NCI-H524 treated with DMSO at 0.1 percent for 48 hours (cell line): ENCODE results near the gene CPT1C.

Experiments used
- DNase-seq: peaks from one replicate; lab custom pipeline; 2025; lab: John Stamatoyannopoulos, UW

The CPT1C gene

DNA sequence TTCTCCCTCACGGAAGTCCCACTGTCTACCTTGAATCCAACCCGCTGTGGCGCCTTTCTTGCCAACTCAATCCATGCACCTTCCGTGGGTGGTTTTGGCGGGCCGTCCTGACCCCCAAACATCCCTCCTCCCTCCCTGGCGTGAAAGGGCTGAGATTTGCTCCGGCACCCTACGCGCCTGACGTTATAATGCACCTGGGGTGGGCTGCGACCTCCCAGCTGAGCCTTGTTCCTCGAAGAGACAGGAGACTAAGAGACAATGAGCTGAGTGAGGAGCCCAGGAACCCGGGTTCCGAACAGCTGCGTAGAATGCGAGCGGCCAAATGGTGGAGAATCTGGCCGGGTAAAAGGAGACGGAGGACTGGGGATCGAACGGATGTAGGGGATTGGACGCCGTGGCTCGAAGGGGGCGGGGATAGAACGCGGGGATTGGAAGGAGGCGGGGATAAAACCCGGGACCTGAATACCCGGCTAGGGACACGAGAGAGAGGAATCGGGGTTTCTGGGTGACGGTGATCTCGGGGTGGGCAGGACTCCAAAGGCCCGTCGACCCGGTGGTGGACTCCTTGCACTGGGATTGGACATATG is at the start of gene CPT1C:
TSS of gene CPT1C (plus strand) at position 461 of the 587 bp plus-strand sequence. CDS start 1,137 bp downstream, outside the sequence.
- peak; percentile 63 for DNase-seq

GRCh38 chr19:49641688-49642491 is 49.0 kb upstream of the CPT1C start, which contains the start of gene SCAF1:
Gene SCAF1, plus strand, starts transcription at chr19:49642209. Its CDS starts 2,818 bp downstream, at chr19:49645027.
- DNase-seq = peak; percentile 96

GRCh38 chr19:49642492-49643035 is 48.4 kb upstream of the CPT1C start:
- DNase-seq = no peak

DNA sequence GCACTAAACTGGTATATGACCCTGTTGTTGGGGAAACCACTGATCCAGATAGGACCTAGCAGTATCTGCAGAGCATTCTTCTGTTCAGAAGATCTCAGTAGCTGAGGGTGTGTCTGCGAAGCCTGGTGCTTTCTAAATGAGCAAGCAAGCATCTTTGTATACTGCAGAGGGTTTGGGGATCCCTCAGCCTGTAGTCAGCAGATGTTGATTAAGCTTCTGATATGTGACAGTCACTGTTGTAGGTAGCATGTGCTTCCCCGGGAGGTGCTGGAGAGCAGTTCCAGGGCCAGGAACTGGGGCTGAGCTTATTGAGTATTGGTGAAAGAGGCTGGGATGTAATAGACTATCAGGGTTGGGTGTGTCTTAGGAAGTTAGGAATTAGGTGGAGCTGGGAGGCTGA is 47.5 kb upstream of the CPT1C start:
- DNase-seq = no peak

DNA sequence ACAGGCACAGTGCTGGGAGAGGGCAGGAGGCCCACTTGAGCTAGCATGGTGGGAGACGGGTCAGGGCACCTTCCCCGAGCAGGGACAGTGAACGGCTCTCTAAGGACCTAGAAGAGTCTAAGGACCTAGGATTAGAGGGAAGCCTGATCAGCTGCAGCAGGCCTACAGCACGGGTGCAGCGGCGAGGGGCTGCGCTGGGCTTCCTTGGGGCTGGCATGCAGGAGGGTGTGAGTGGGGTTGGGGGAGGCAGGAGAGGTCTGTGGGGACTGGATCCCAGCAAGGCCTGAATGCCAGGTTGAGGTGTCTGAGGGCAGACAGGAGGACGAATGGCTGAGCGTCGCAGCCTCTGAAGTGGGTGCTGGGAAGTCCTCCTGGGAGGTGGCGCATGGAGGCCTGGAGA is 45.3 kb upstream of the CPT1C start:
- no peak for DNase-seq

DNA sequence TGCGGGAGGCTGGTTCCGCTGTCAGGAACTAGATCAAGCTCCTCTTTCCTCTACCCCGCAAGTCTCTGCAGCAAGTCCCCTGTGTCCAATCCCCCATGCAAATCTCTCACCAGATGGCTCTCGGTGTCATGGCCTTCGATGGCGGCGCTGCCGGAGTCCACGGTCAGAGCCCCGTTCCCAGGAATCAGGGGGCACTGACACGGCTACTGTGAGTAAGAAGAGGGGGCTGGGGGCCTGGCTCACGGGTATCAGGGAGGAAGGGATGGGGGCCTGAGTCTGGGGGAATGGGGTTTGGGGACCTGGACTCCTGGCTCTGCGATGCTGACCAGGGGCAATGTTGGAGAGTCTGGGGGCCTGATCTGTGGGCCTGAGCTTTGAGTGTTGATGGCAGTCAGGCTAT is 44.9 kb upstream of the CPT1C start:
- no peak for DNase-seq

GRCh38 chr19:49646586-49646985 is 44.3 kb upstream of the CPT1C start:
- DNase-seq = no peak

- no peak for DNase-seq
Measured at GRCh38 chr19:49651029-49651819, 39.7 kb upstream of the CPT1C start.

GRCh38 chr19:49651820-49652550 is 38.9 kb upstream of the CPT1C start:
- no peak for DNase-seq

DNA sequence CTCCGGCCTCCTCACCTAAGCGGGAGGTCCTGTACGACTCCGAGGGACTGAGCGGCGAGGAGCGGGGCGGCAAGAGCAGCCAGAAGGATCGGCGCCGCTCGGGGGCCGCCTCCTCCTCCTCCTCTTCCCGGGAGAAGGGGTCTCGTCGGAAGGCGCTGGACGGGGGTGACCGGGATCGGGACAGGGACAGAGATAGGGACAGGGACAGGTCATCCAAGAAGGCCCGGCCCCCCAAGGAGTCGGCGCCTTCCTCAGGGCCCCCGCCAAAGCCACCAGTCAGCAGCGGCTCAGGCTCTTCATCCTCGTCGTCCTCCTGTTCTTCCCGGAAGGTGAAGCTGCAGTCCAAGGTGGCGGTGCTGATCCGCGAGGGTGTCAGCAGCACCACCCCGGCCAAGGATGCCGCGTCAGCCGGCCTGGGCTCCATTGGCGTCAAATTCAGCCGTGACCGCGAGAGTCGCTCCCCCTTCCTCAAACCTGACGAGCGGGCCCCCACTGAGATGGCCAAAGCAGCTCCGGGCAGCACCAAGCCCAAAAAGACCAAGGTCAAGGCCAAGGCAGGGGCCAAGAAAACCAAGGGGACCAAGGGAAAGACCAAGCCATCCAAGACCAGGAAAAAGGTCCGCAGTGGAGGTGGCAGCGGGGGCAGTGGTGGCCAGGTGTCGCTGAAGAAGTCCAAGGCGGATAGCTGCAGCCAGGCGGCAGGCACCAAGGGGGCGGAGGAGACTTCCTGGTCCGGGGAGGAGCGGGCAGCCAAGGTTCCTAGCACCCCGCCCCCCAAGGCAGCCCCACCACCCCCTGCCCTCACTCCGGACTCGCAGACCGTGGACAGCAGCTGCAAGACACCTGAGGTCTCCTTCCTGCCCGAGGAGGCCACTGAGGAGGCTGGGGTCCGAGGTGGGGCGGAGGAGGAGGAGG is 38.1 kb upstream of the CPT1C start:
- no peak for DNase-seq

DNA sequence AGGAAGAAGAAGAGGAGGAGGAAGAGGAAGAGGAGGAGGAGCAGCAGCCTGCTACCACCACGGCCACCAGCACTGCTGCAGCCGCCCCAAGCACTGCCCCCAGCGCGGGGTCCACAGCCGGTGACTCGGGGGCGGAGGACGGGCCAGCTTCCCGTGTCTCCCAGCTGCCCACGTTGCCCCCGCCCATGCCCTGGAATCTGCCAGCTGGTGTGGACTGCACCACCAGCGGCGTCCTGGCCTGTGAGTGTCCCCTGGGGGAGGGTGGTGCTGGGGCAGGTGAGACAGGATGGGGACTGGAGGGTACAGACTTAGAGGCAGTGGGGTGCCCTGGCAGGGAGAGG is 37.5 kb upstream of the CPT1C start:
- no peak for DNase-seq

GRCh38 chr19:49654581-49654980 is 36.3 kb upstream of the CPT1C start:
- no peak for DNase-seq

GRCh38 chr19:49655570-49656455 is 35.1 kb upstream of the CPT1C start:
- no peak for DNase-seq

GRCh38 chr19:49656456-49657109 is 34.3 kb upstream of the CPT1C start:
- DNase-seq = no peak

DNA sequence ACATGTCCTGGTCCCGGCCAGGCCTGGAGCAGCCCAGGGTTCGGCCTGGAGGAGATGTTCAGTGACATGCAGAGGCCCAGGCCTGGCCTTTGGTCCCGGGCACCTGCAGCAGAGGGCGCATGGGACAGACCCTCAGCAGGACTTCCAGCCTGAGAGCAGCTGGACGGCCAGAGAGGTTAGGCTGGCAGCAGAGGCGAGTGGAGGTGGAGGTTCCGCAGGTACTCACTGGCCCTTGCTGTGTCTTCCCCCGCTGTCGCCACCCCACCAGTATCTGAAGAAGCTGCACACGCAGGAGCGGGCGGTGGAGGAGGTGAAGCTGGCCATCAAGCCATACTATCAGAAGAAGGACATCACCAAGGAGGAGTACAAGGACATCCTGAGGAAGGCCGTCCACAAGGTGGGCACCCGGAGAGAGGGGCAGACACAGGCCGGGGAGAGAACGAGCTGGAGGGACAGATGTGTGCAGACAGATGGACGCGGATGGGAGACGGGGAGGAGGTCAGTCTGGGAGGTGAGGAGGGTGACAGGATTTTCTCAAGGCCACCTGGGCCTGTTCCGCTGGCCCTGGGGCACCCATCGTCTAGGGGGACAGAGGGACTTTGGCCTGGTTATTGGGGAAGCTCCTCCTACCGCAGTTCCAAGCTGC is 33.3 kb upstream of the CPT1C start:
- no peak for DNase-seq

DNA sequence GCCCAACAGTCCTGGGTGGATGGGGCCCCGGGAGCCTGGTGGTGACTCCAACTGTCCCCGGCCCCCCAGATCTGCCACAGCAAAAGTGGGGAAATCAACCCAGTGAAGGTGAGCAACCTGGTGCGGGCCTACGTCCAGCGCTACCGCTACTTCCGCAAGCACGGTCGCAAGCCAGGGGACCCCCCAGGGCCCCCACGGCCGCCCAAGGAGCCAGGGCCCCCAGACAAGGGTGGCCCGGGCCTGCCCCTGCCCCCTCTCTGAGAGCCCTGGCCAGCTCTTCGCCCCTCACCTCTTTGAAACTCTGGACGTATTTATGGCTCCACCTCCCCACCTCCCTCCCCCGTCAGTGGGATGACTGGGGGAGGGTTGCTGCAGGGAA is 32.8 kb upstream of the CPT1C start:
- no peak for DNase-seq

DNA sequence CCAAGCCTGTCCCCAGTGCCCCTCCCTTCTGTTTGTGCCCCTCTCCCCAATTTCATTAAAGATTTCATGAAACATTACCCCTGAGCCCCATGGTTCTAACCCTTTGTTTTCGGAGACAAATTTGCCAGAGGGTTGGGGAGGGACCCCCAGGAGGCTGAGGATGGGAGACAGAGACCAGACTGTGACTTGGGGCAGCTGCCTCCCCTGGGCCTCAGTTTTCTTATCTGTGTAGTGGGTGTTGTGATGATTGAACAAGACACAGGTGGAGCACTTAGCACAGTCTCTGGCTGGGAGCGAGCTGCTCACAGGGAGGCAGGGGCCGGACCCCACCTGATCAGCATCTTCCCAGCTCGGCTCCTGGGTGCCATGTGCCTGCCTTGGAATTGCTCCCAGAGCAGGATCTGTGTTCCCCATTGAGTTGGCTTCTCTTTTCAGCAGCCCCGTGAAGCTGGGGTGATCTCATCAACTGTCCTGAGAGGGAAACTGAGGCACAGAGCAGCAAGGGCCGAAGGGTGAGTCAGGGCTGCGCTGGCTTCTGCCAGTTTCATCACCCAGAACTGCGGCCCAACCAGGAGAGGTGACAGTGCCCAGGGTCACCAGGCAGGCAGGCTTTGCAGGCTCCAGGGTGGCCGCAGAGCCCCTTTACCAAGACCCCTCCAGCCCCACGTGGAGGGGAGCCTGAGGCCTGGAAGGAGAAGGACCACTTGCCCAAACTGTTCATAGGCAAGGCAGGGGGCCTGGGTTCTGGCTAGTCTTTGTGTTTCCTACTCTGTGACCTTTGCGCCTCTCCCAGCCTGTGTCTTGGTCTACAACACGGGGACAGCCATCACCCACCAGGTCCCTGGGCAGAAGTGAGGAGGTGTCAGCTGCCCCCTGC is 32.1 kb upstream of the CPT1C start:
- DNase-seq = no peak
